Karpas-422 (cell line): ENCODE data around the gene ADAMTS6. TPM values are rescaled to one million over a fixed set of nuclear protein-coding genes. Genes with fewer than 3 reads are reported as not detected.

Experiments used
- DNase-seq: peaks from one replicate; pipeline ENCODE4 v3.0.0-alpha.2; 2015
- H2AFZ ChIP-seq: fragments of 200-600 bp; sonication (generic); 2 replicates; pipeline ENCODE4 v1.6.1; 2014; ENCODE audit warnings: antibody characterized with exemption, low read length, mixed read lengths
- H3K27ac ChIP-seq: fragments of 200-600 bp; sonication (generic); 2 replicates; pipeline ENCODE4 v1.5.1; 2014; ENCODE audit warnings: mild to moderate bottlenecking, low read length, moderate library complexity
- H3K27me3 ChIP-seq: fragments of 200-600 bp; sonication (generic); 2 replicates; pipeline ENCODE4 v1.6.1; 2014; ENCODE audit warnings: low read length, mixed read lengths
- H3K36me3 ChIP-seq: fragments of 200-600 bp; sonication (generic); 2 replicates; pipeline ENCODE4 v1.6.1; 2014; ENCODE audit warnings: low read length, mixed read lengths; ENCODE audit not compliant: insufficient read depth
- H3K4me1 ChIP-seq: fragments of 200-600 bp; sonication (generic); 2 replicates; pipeline ENCODE4 v1.6.1; 2014; ENCODE audit warnings: mild to moderate bottlenecking, low read length, mixed read lengths
- H3K4me2 ChIP-seq: fragments of 200-600 bp; sonication (generic); 2 replicates; pipeline ENCODE4 v1.6.1; 2014; ENCODE audit warnings: low read length, low read depth, mild to moderate bottlenecking; ENCODE audit not compliant: poor library complexity, severe bottlenecking
- H3K4me3 ChIP-seq: fragments of 200-600 bp; sonication (generic); 2 replicates; pipeline ENCODE4 v1.5.1; 2014; ENCODE audit warnings: mild to moderate bottlenecking, antibody characterized with exemption, low read length, mixed read lengths
- H3K79me2 ChIP-seq: fragments of 200-600 bp; sonication (generic); 2 replicates; pipeline ENCODE4 v1.6.1; 2014; ENCODE audit warnings: mild to moderate bottlenecking, low read length, mixed read lengths
- H3K9ac ChIP-seq: fragments of 200-600 bp; sonication (generic); 2 replicates; pipeline ENCODE4 v1.6.0; 2014; ENCODE audit warnings: low read length
- H3K9me2 ChIP-seq: fragments of 200-600 bp; sonication (generic), shearing (Covaris generic); replicated peaks from 2 replicates; pipeline ENCODE4 v1.6.0; 2014; ENCODE audit warnings: mild to moderate bottlenecking, low read length, moderate library complexity; ENCODE audit not compliant: insufficient read depth
- H3K9me3 ChIP-seq: fragments of 300-700, 200-600 bp; sonication (generic); 2 replicates; pipeline ENCODE4 v1.6.1; 2014; ENCODE audit warnings: low read length, mixed read lengths
- H4K20me1 ChIP-seq: fragments of 200-600 bp; sonication (generic); 2 replicates; pipeline ENCODE4 v1.6.1; 2014; ENCODE audit warnings: mild to moderate bottlenecking, antibody characterized with exemption, low read length, low read depth; ENCODE audit not compliant: insufficient read depth
- total RNA-seq: library from RNA; depleted of rRNA; stranded (reverse); fragments of >200 nt; shearing (Covaris generic); gene quantifications from 2 replicates; pipeline ENCODE4 v1.2.3, GENCODE V29; 2014; ENCODE audit warnings: low replicate concordance

Gene ADAMTS6
- total RNA-seq, 1 experiment from 2014 or later, result 2.6 TPM

GRCh38 chr5:65173130-65173525 is 308.6 kb downstream of the ADAMTS6 start:
- no peak for DNase-seq
- Histone ChIP-seq H2AFZ (no peak overlapping the region), H3K4me3 (no peak overlapping the region), H3K4me1 (no peaks in the 10 kb centered on the region), H4K20me1 (no peaks in the 10 kb centered on the region), H3K4me2 (no peak overlapping the region), H3K36me3 (no peaks in the 10 kb centered on the region), H3K79me2 (no peaks in the 10 kb centered on the region), H3K9ac (no peak overlapping the region), H3K9me2 (no peaks in the 10 kb centered on the region), H3K27ac (no peak overlapping the region), H3K27me3 (no peaks in the 10 kb centered on the region), H3K9me3 (no peaks in the 10 kb centered on the region)

- DNase-seq, result no peak
- Histone ChIP-seq H3K4me2 (no peak overlapping the region), H4K20me1 (no peaks in the 10 kb centered on the region), H3K36me3 (no peaks in the 10 kb centered on the region), H3K79me2 (no peaks in the 10 kb centered on the region), H3K27ac (no peak overlapping the region), H3K9ac (no peak overlapping the region), H3K9me3 (no peaks in the 10 kb centered on the region), H3K9me2 (no peaks in the 10 kb centered on the region), H3K27me3 (no peaks in the 10 kb centered on the region), H3K4me3 (no peak overlapping the region), H2AFZ (no peak overlapping the region), H3K4me1 (no peaks in the 10 kb centered on the region)
These were observed 309.1 kb downstream of the ADAMTS6 start for GRCh38 chr5:65172486-65173129.

GRCh38 chr5:65171645-65172044 is 310.1 kb downstream of the ADAMTS6 start:
- no peak overlapping the region for H3K4me2 ChIP-seq
- no peaks in the 10 kb centered on the region for H3K9me3 ChIP-seq
- H2AFZ ChIP-seq, result no peak overlapping the region
- H3K9ac ChIP-seq, result no peak overlapping the region
- no peaks in the 10 kb centered on the region for H3K9me2 ChIP-seq
- no peak for DNase-seq
- no peaks in the 10 kb centered on the region for H3K79me2 ChIP-seq
- H3K4me1 ChIP-seq, result no peaks in the 10 kb centered on the region
- no peaks in the 10 kb centered on the region for H3K36me3 ChIP-seq
- H3K4me3 ChIP-seq, result no peak overlapping the region
- no peaks in the 10 kb centered on the region for H4K20me1 ChIP-seq
- H3K27me3 ChIP-seq, result no peaks in the 10 kb centered on the region
- no peak overlapping the region for H3K27ac ChIP-seq

GRCh38 chr5:65163698-65164097 is 318.0 kb downstream of the ADAMTS6 start:
- H3K9me2 ChIP-seq, result no peaks in the 10 kb centered on the region
- H3K4me2 ChIP-seq, result no peak overlapping the region
- no peak for DNase-seq
- H3K4me1 ChIP-seq, result no peaks in the 10 kb centered on the region
- H3K27ac ChIP-seq, result no peak overlapping the region
- no peak overlapping the region for H3K4me3 ChIP-seq
- no peaks in the 10 kb centered on the region for H3K79me2 ChIP-seq
- H3K9me3 ChIP-seq, result no peaks in the 10 kb centered on the region
- H2AFZ ChIP-seq, result no peak overlapping the region
- no peaks in the 10 kb centered on the region for H3K36me3 ChIP-seq
- no peak overlapping the region for H3K9ac ChIP-seq
- no peaks in the 10 kb centered on the region for H4K20me1 ChIP-seq
- no peaks in the 10 kb centered on the region for H3K27me3 ChIP-seq

GRCh38 chr5:65161655-65162054 is 320.1 kb downstream of the ADAMTS6 start:
- no peaks in the 10 kb centered on the region for H3K4me1 ChIP-seq
- H3K9me3 ChIP-seq, result no peaks in the 10 kb centered on the region
- H3K79me2 ChIP-seq, result no peaks in the 10 kb centered on the region
- H4K20me1 ChIP-seq, result no peaks in the 10 kb centered on the region
- no peaks in the 10 kb centered on the region for H3K27me3 ChIP-seq
- no peak overlapping the region for H3K4me2 ChIP-seq
- no peak overlapping the region for H2AFZ ChIP-seq
- no peaks in the 10 kb centered on the region for H3K36me3 ChIP-seq
- H3K9me2 ChIP-seq, result no peaks in the 10 kb centered on the region
- H3K4me3 ChIP-seq, result no peak overlapping the region
- H3K27ac ChIP-seq, result no peak overlapping the region
- H3K9ac ChIP-seq, result no peak overlapping the region
- no peak for DNase-seq

GRCh38 chr5:65157906-65158603 is 323.7 kb downstream of the ADAMTS6 start:
- Histone ChIP-seq H3K9ac (no peak overlapping the region), H3K4me1 (no peaks in the 10 kb centered on the region), H3K36me3 (no peaks in the 10 kb centered on the region), H3K27me3 (no peaks in the 10 kb centered on the region), H2AFZ (no peak overlapping the region), H3K9me2 (no peaks in the 10 kb centered on the region), H3K9me3 (no peaks in the 10 kb centered on the region), H3K4me3 (no peak overlapping the region), H3K27ac (no peak overlapping the region), H3K4me2 (no peak overlapping the region), H3K79me2 (no peaks in the 10 kb centered on the region), H4K20me1 (no peaks in the 10 kb centered on the region)
- no peak for DNase-seq

DNA sequence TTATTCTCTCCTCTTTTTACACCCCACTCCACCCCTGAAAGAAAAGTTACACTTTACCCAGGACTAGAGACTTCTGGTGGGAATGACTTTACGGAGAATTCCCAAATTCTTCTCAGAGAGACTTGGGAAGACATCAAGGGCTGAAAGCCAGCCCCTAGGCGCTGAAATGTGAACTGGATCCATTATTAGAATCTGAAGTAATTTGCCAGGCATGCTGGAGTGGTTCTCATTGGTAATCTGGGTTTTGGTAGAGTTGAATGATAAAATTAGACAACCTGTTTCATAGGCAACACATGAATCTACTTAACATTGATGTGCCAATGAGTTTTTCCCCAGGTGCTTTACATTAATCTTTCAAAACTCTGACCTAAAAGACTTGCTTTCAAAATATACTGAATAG is 324.8 kb downstream of the ADAMTS6 start:
- H4K20me1 ChIP-seq, result no peaks in the 10 kb centered on the region
- H3K27me3 ChIP-seq, result no peaks in the 10 kb centered on the region
- H3K27ac ChIP-seq, result no peak overlapping the region
- H3K79me2 ChIP-seq, result no peaks in the 10 kb centered on the region
- no peaks in the 10 kb centered on the region for H3K36me3 ChIP-seq
- H2AFZ ChIP-seq, result no peak overlapping the region
- no peaks in the 10 kb centered on the region for H3K4me1 ChIP-seq
- no peaks in the 10 kb centered on the region for H3K9me2 ChIP-seq
- H3K9me3 ChIP-seq, result no peaks in the 10 kb centered on the region
- no peak overlapping the region for H3K9ac ChIP-seq
- H3K4me2 ChIP-seq, result no peak overlapping the region
- no peak overlapping the region for H3K4me3 ChIP-seq
- no peak for DNase-seq

DNA sequence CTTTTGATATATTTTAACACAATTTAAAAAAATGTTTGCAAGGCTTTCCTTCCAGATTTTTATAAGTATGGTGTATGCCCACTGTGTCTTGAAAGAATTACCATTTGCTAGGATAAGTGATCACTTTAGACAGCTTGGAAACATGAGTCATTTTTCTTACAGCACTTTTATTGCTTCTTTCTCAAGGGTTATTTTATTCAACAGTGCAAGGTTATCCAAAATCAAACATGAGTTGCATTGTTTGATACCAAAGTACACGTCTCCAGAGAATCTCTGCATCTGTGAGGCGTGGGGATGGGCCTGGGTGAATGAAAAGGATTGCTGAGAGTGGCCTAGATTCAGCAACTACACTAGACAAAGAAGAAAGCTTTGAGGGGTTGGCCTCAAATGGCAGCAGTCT is 329.6 kb downstream of the ADAMTS6 start:
- no peak overlapping the region for H3K4me2 ChIP-seq
- H4K20me1 ChIP-seq, result no peaks in the 10 kb centered on the region
- DNase-seq, result no peak
- no peak overlapping the region for H2AFZ ChIP-seq
- no peaks in the 10 kb centered on the region for H3K4me1 ChIP-seq
- no peaks in the 10 kb centered on the region for H3K27me3 ChIP-seq
- H3K27ac ChIP-seq, result no peak overlapping the region
- no peak overlapping the region for H3K9ac ChIP-seq
- H3K9me3 ChIP-seq, result no peaks in the 10 kb centered on the region
- no peaks in the 10 kb centered on the region for H3K9me2 ChIP-seq
- H3K4me3 ChIP-seq, result no peak overlapping the region
- no peaks in the 10 kb centered on the region for H3K36me3 ChIP-seq
- H3K79me2 ChIP-seq, result no peaks in the 10 kb centered on the region
